Anterior cingulate cortex (tissue), 58 donors: ENCODE results near the gene NEMP1.
"Not testable (repeated sequence)": the region's sequence is repeated elsewhere in the genome, so short reads cannot be mapped to it uniquely, and the experiment has no call there.

Experiments used
- DNase-seq, 58 donors: peaks; one replicate each; lab custom pipeline; 2025; lab: John Stamatoyannopoulos, UW

Gene NEMP1

GRCh38 chr12:57078519-57079404 lies at the start of gene NEMP1:
Gene NEMP1, minus strand, starts transcription at chr12:57078791. Its CDS starts 46 bp downstream, at chr12:57078745.
- DNase-seq: peak; percentile 66 to 100 (median 98)

- DNase-seq: peak in 56 of 58 donors; percentile 38 to 91 (median 77)
Observed at GRCh38 chr12:57127726-57128518, 49.3 kb upstream of the NEMP1 start, which contains the start of gene LRP1. Gene LRP1, plus strand, starts transcription at chr12:57128483. Its CDS starts 482 bp downstream, at chr12:57128965.

GRCh38 chr12:57127101-57127725 lies 48.6 kb upstream of the NEMP1 start:
- peak in 22 of 58 donors; percentile 15 to 76 (median 40) for DNase-seq

- DNase-seq: no peak
Observed at GRCh38 chr12:57126561-57126960, 48.0 kb upstream of the NEMP1 start.

GRCh38 chr12:57126061-57126460 lies 47.5 kb upstream of the NEMP1 start:
- DNase-seq: no peak

GRCh38 chr12:57124261-57124877 lies 45.8 kb upstream of the NEMP1 start:
- DNase-seq: peak in 51 of 58 donors; percentile 17 to 86 (median 53)

GRCh38 chr12:57123813-57124212 lies 45.2 kb upstream of the NEMP1 start:
- DNase-seq: no peak

- DNase-seq: not testable (repeated sequence)
Observed at GRCh38 chr12:57120718-57121117, 42.1 kb upstream of the NEMP1 start.

- no peak for DNase-seq
Observed at GRCh38 chr12:57119294-57120085, 40.9 kb upstream of the NEMP1 start.

GRCh38 chr12:57118711-57119271 lies 40.2 kb upstream of the NEMP1 start:
- no peak for DNase-seq

GRCh38 chr12:57116580-57117281 lies 38.1 kb upstream of the NEMP1 start:
- no peak for DNase-seq

- DNase-seq: peak in 7 of 58 donors; percentile 11 to 85 (median 61)
Observed at GRCh38 chr12:57112492-57113294, 34.1 kb upstream of the NEMP1 start.

GRCh38 chr12:57111031-57111734 lies 32.6 kb upstream of the NEMP1 start, which contains the start of gene STAT6:
Gene STAT6, minus strand, starts transcription at chr12:57111362. Its CDS starts 3,084 bp downstream, at chr12:57108278.
- peak in 43 of 58 donors; percentile 17 to 72 (median 41) for DNase-seq

GRCh38 chr12:57110104-57111030 lies 31.8 kb upstream of the NEMP1 start:
- DNase-seq: peak in 18 of 58 donors; percentile 10 to 69 (median 36)
